OCI-LY3 (cell line): Measurements from ENCODE around the gene SLC2A11.

Experiments
- EZH2phosphoT487 ChIP-seq: fragments of 200-600 bp; shearing (Covaris generic); IDR thresholded peaks from 2 replicates; pipeline ENCODE4 v1.6.1; 2018; ENCODE audit warnings: antibody characterized with exemption, mixed run types, low read depth
- TF ChIP-seq, protein P1 (sequence below): fragments of 200-600, 300-600 bp; sonication (generic); IDR thresholded peaks from 2 replicates; pipeline ENCODE4 v1.5.1; 2014; ENCODE audit warnings: antibody characterized with exemption, low read length, low read depth

DNA sequence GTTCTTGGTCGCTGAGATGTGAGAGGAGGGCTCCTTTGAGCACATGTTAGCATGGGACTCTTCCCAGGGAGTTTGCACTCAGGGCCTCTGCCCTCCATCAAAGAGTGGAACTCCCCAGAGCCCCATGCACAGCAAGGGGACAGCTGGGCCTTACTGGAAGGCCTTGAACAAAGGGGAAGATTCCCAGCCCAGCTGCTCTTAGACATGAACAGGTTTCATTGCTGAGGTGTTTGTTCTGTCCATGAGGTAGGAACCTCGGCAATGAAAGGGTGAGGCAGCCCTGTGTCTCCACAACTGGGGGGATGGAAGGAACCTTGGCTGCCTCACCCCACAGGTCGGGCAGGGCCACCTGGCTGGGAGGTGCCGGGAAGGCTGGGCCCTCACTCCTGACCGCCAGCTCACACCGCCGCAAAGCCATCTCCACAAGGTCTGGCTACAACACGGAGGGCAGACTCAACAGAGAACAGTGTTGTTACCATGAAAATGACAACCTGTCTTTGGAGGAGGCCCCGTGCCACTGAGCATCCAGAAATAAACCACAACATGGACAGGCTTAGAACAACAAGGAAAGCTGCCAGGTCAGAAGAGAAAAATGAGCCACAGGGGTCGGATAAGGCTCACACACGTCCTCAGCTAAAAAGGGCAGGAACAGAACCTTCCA is 22.1 kb upstream of the SLC2A11 start:
- TF ChIP-seq, protein P1, sequence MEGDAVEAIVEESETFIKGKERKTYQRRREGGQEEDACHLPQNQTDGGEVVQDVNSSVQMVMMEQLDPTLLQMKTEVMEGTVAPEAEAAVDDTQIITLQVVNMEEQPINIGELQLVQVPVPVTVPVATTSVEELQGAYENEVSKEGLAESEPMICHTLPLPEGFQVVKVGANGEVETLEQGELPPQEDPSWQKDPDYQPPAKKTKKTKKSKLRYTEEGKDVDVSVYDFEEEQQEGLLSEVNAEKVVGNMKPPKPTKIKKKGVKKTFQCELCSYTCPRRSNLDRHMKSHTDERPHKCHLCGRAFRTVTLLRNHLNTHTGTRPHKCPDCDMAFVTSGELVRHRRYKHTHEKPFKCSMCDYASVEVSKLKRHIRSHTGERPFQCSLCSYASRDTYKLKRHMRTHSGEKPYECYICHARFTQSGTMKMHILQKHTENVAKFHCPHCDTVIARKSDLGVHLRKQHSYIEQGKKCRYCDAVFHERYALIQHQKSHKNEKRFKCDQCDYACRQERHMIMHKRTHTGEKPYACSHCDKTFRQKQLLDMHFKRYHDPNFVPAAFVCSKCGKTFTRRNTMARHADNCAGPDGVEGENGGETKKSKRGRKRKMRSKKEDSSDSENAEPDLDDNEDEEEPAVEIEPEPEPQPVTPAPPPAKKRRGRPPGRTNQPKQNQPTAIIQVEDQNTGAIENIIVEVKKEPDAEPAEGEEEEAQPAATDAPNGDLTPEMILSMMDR, result no peak
- no peak for TF ChIP-seq EZH2phosphoT487
